Hindlimb muscle (tissue), 1 donor: ENCODE measurements around the gene CNTNAP2. TPM values are rescaled to one million over a fixed set of nuclear protein-coding genes. Genes with fewer than 3 reads are reported as not detected.

Source experiments
- DNase-seq: peaks from one replicate; pipeline ENCODE4 v3.0.0-alpha.2; 2013
- polyA plus RNA-seq: library from polyadenylated mRNA; unstranded; fragments of 120-200 nt; gene quantifications from one replicate; pipeline ENCODE4 v1.2.1, GENCODE V29; 2013; ENCODE audit not compliant: insufficient read length

The CNTNAP2 gene
- polyA plus RNA-seq, 1 donor, result 10.1 TPM

DNA sequence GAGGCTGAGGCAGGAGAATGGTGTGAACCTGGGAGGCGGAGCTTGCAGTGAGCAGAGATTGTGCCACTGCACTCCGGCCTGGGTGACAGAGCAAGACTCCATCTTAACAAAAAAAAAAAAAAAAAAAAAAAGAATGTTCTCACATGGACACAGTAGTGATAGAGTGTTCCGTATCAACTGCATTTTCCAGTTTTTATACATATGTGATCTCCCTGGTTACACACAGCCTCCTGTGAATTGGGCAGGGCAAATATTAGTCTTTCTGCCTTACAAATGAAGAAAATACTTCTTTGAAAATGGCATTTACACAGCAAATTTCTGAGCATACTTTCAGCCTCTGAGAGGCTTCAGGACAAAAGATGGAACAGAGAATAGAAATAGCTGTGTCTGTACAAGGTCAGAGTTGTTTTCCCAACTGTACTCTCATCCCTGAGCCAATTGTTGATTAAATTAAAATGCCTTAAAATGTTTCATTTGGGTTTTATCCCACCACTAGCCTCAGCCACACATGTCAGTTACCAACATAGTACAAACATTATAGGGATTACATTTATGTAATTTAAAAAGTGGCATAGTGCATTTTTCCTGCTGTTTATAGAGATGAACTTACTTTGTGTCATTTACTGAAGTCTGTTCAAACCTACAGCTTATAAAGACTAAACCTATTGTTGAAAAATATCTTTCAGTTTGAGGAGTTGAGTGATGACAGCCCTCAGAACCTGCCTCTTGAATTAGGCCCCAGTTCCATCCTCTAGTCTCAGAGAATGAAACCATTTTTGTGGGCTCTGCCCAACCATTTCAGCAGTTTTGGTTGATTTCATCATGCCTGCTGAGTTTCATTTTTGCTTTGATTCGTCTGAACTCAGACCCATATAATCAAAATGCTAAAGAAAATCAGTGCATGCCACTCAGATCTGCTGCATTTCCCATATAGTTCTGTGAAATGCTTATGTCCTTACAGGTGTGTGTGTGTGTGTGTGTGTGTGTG is 1864.5 kb downstream of the CNTNAP2 start:
- no peak for DNase-seq

DNA sequence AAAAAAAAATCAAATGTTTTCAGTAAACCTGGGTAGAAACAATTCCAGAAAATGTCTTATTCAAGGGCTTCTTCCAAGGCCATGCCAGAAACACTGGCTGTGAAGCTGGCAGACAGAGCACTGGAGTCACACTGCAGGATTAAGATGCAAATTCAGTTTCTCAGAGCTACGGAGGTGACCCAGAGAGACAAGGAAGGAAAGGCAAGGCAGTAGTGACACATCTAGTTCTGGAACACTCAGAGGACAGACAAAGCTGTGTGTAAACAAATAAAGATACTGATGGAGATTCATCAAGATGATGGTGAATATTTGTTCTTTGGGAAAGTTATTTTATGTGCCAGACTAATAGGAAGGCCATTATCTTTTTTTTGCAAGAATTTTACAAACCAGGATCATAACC is 1865.7 kb downstream of the CNTNAP2 start:
- no peak for DNase-seq

DNA sequence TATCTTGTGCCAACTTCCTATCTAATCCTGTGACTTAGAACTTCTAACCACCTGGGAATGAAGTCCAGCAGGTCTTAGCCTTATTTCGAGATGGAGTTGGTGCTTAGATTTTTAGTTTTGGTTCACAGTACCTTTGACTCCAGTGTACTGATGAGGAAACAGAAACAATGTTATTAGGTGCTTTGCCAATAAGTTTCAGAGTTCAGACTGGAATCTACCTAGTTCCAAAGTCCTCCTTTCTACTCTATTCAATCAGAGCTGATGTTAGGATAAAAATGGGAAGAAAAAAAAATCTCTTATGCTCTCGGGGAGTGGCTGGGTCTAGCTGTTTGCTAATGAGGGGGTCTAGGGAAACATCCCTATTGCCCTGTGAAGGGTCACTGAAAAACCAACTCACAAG is 1867.7 kb downstream of the CNTNAP2 start:
- no peak for DNase-seq

GRCh38 chr7:147990079-147990478 is 1873.5 kb downstream of the CNTNAP2 start:
- DNase-seq, result no peak

DNA sequence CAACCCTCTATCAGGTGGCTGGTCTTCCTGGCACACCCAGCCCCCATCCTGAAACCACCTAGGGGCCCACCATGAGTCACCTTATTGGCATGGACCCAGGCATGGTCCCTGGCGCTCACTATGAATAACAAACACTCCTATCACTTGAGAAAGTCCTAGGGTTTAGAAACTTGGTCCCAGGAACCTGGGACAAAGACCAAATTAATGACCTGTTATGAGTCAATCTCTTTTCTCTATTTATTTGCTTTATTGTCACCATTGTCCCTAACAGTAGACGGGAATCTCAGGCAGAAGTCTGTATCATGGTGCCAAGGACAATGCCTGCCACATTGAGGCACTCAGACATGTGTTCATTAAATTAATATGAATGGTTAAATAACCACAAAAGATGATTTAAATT is 1874.3 kb downstream of the CNTNAP2 start:
- no peak for DNase-seq

- no peak for DNase-seq
Measured at GRCh38 chr7:147992698-147993097, 1876.1 kb downstream of the CNTNAP2 start.

GRCh38 chr7:147997636-147998035 is 1881.0 kb downstream of the CNTNAP2 start:
- DNase-seq, result no peak

DNA sequence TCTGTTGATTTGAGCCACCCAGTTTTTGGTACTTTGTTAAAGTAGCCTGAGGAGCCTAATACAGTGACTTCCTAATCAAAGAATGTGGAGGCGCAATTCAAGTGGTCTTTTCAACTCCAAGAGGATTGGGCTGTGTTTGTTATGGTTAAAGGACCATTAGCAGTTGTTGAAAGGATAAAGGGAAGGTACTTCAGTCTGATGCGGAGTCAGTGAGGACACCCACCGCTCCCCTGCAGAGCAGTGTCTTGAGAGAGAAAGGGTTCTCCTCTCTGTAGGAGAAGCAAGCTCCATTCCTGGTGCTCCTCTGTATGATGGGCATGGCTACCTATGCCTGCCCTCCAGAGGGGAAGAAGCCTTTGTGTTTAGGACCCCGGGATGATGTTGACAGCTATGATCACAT is 1883.4 kb downstream of the CNTNAP2 start:
- no peak for DNase-seq

DNA sequence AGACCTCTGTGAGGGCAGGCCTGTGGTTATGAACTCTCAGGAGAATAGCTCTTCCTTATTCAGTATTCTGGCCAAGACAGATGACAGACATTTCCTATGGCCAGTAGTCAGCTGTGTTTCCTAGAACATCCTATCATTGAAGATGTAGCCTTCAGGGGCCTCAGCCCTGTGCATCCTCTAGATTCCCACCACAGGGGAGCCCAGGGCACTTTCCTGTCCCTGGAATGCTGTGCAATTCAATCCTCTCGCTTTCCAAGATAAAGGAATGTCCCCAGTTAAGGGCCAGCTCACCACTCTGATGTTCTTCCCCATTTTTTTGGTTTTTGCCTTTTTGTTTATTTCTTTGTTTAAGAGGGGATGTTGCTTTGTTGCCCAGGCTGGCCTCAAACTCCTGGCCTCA is 1895.2 kb downstream of the CNTNAP2 start:
- no peak for DNase-seq

- no peak for DNase-seq
Measured at GRCh38 chr7:148014001-148014400, 1897.4 kb downstream of the CNTNAP2 start.

DNA sequence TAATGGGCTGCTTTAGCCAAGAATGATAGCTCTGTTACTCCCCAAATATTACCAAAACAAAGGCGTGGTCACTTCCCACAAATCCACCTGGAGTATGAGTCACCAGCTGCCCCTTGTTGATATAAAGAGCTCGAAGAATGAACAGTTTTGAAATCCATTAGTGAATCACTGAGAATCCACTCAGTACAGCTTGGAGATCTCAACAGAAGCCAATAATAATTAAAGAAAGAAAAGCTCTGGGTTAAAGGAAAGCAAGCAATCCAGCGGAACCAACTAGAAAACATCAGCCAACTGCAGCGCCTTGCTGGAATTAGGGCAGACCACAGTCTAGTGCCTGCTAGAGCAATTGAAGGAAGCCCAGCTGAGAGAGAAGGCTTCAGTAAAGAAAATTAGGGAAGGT is 1897.9 kb downstream of the CNTNAP2 start:
- DNase-seq, result no peak

GRCh38 chr7:148017126-148017525 is 1900.5 kb downstream of the CNTNAP2 start:
- DNase-seq, result no peak

- DNase-seq, result no peak
Measured at GRCh38 chr7:148020679-148021078, 1904.1 kb downstream of the CNTNAP2 start.

- no peak for DNase-seq
Measured at GRCh38 chr7:148021507-148022045, 1905.0 kb downstream of the CNTNAP2 start.

DNA sequence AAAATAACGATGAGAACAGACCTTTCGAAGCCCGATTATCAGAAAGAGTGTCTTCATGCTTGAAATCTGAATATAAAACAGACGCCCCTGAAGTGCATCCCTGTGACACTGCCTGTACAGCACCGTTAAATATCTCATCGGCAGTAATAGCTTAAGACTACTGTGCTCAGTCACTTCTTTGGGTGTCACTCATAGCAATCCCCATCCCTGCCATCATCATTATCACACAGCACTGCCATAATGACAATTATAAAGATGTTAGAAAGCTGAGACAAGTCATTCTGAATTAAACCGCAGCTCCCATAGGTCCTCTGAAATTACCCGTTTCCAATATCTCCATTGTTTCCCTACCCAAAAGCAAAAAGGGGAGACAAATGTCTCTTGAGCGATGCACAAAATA is 1906.2 kb downstream of the CNTNAP2 start:
- no peak for DNase-seq

- no peak for DNase-seq
Measured at GRCh38 chr7:148026713-148027112, 1910.1 kb downstream of the CNTNAP2 start.

GRCh38 chr7:148028165-148028564 is 1911.6 kb downstream of the CNTNAP2 start:
- no peak for DNase-seq

GRCh38 chr7:148031019-148031418 is 1914.4 kb downstream of the CNTNAP2 start:
- no peak for DNase-seq

GRCh38 chr7:148031811-148032210 is 1915.2 kb downstream of the CNTNAP2 start:
- no peak for DNase-seq

- DNase-seq, result no peak
Measured at GRCh38 chr7:148035950-148036349, 1919.3 kb downstream of the CNTNAP2 start.

DNA sequence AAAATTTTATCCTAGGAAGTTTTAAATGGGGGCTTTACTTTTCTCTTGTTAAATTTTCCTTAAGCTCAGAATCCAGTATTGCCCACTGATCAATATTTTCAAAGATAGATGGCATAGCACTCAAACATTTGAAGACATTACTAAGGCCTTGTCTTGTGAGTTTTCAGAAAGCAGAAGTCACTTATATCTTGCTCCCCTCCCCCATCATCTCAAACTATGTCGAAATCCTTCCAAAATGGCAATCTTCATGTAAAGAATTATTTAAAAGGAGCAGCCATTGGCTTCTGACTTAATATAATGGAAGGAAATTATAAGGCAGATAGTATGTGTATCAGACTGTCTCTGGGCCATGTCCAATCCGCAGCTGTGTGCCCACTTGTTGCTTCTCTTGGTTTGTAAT is 1920.4 kb downstream of the CNTNAP2 start:
- no peak for DNase-seq

- DNase-seq, result no peak
Measured at GRCh38 chr7:148041156-148041555, 1924.6 kb downstream of the CNTNAP2 start.

DNA sequence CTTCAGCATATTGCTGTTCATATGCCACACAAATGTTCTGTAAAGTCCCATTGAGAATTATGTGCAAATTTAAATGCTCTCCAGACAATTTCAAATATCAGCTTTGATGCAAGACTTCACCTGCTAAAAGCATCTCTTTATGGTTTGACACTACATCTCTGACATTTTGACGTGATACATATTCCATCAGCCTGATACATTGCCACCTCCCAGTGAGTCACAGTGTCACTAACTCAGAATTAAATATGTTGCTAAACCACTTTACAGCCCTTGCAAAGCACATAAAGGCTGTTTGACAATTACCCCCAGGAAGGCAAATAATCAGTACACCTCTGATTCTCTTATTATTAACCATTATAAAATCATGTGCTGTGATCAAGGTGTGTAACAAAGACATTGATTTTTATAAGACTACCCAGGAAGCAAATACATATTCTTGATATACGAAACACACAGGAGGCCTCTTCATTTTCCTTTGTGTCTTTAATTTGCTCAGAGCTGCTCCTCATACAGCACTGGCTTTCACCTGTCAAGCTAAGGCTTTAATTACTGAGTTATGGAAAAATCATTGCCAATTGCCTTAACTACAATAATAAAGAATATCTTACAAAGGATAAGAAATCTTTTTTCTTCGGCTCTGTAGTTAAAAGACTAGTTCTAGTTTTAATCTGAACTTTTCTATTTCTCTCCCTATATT is 1926.5 kb downstream of the CNTNAP2 start:
- no peak for DNase-seq

- no peak for DNase-seq
Measured at GRCh38 chr7:148044173-148044572, 1927.6 kb downstream of the CNTNAP2 start.
